ENCODE measurements around the gene ADAMTS17.

The ADAMTS17 gene

DNA sequence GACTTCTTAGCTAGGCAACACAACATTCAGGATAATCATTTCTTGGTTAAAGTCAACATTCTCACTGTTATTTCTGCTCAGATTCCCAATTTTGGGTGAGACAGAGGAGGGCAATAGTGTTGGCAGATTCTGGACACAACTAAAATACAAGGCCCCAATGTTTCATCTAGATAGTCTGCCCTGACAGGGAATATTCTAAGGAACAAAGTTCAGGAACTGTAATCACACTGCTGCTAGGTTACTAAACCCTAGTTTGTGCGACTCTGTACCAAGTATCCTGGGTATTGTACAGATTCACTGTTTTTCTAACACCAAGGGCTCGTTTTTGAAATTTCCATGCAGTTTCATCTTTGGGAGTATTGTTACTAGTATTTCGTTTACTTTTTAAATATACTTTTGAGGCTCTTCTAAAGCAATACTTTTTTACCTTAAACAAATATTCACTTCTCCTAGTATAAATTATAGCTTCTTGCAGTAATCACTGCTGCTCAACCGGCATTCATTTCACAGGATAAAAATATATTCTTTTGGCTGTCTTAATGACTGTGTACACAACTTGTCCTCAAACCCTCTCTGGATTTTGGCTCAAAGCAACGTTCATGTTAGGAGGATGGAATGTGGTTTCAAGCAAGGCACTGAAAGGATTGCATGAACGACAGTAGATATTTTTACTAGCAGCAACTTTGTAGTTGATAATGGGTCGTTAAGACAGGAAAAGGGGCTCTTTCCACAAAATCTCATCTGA lies 167.4 kb downstream of the ADAMTS17 start:
- TF ChIP-seq TEAD4 (IDR thresholded peaks at IDR 0.05) (no peak), CEBPB (IDR thresholded peaks at IDR 0.05) (no peak), EP300 (IDR thresholded peaks at IDR 0.05; ENCODE audit: borderline replicate concordance) (no peak), EGR1 (IDR thresholded peaks at IDR 0.05) (no peak), FOXM1 (IDR thresholded peaks at IDR 0.05; ENCODE audit: borderline replicate concordance, low read depth) (no peak), NFIC (IDR thresholded peaks at IDR 0.05) (no peak)
- TF ChIP-seq, protein P1, sequence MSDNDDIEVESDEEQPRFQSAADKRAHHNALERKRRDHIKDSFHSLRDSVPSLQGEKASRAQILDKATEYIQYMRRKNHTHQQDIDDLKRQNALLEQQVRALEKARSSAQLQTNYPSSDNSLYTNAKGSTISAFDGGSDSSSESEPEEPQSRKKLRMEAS (IDR thresholded peaks at IDR 0.05), result no peak
- TF ChIP-seq, protein P2, sequence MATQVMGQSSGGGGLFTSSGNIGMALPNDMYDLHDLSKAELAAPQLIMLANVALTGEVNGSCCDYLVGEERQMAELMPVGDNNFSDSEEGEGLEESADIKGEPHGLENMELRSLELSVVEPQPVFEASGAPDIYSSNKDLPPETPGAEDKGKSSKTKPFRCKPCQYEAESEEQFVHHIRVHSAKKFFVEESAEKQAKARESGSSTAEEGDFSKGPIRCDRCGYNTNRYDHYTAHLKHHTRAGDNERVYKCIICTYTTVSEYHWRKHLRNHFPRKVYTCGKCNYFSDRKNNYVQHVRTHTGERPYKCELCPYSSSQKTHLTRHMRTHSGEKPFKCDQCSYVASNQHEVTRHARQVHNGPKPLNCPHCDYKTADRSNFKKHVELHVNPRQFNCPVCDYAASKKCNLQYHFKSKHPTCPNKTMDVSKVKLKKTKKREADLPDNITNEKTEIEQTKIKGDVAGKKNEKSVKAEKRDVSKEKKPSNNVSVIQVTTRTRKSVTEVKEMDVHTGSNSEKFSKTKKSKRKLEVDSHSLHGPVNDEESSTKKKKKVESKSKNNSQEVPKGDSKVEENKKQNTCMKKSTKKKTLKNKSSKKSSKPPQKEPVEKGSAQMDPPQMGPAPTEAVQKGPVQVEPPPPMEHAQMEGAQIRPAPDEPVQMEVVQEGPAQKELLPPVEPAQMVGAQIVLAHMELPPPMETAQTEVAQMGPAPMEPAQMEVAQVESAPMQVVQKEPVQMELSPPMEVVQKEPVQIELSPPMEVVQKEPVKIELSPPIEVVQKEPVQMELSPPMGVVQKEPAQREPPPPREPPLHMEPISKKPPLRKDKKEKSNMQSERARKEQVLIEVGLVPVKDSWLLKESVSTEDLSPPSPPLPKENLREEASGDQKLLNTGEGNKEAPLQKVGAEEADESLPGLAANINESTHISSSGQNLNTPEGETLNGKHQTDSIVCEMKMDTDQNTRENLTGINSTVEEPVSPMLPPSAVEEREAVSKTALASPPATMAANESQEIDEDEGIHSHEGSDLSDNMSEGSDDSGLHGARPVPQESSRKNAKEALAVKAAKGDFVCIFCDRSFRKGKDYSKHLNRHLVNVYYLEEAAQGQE (IDR thresholded peaks at IDR 0.05; ENCODE audit: low read depth), result no peak

DNA sequence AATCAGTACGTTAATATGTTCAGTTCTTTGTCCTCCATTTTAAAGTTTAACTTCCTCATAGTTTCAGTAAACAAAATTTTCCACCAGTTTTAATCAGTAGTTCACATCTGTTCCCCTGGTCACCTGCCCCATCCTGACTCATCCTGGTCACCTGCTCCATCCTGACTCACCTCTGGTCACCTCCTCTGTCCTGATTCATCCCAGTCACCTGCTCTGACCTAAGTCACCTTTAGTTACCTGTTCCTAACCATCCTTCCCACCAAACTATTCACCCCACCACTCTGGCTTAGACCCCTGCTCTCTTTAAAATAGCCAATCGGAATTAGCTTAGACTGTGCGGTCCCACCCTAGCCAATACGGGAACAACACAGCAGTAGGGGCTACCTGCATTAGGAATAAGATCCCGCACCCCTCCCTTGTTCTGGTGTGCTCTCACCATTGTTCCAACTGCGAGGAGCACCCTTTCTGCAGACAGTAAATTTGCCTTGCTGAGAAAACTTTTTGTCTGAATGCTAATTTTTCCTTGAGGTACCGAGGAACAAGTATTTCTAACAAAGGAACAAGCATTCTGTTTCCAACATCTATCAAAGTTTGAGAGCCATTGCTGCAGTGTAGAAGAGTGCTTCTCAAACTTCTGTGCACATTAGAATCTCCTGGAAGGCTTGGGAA lies 169.3 kb downstream of the ADAMTS17 start:
- TF ChIP-seq EGR1 (IDR thresholded peaks at IDR 0.05), result no peak
- no peak for TF ChIP-seq TCF12 (IDR thresholded peaks at IDR 0.05; ENCODE audit: low read depth)
- TF ChIP-seq YY1 (IDR thresholded peaks at IDR 0.05; ENCODE audit: low read depth), result no peak
- TF ChIP-seq, protein P1 (IDR thresholded peaks at IDR 0.05), result no peak
- no peak for TF ChIP-seq CREB1 (IDR thresholded peaks at IDR 0.05; ENCODE audit: low read depth)
- TF ChIP-seq, protein P3, sequence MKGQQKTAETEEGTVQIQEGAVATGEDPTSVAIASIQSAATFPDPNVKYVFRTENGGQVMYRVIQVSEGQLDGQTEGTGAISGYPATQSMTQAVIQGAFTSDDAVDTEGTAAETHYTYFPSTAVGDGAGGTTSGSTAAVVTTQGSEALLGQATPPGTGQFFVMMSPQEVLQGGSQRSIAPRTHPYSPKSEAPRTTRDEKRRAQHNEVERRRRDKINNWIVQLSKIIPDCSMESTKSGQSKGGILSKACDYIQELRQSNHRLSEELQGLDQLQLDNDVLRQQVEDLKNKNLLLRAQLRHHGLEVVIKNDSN (IDR thresholded peaks at IDR 0.05), result no peak
- no peak for TF ChIP-seq TEAD4 (IDR thresholded peaks at IDR 0.05)
- no peak for TF ChIP-seq EP300 (IDR thresholded peaks at IDR 0.05; ENCODE audit: borderline replicate concordance)
- TF ChIP-seq, protein P2 (IDR thresholded peaks at IDR 0.05; ENCODE audit: low read depth), result no peak
- no peak for TF ChIP-seq CEBPB (IDR thresholded peaks at IDR 0.05)
- TF ChIP-seq FOXM1 (IDR thresholded peaks at IDR 0.05; ENCODE audit: borderline replicate concordance, low read depth), result no peak
- no peak for TF ChIP-seq RAD21 (IDR thresholded peaks at IDR 0.05; ENCODE audit: low read depth)
- TF ChIP-seq ZBTB7A (IDR thresholded peaks at IDR 0.05; ENCODE audit: low read depth), result no peak
- no peak for TF ChIP-seq NFIC (IDR thresholded peaks at IDR 0.05)
- TF ChIP-seq TAF1 (IDR thresholded peaks at IDR 0.05; ENCODE audit: low read depth), result no peak

DNA sequence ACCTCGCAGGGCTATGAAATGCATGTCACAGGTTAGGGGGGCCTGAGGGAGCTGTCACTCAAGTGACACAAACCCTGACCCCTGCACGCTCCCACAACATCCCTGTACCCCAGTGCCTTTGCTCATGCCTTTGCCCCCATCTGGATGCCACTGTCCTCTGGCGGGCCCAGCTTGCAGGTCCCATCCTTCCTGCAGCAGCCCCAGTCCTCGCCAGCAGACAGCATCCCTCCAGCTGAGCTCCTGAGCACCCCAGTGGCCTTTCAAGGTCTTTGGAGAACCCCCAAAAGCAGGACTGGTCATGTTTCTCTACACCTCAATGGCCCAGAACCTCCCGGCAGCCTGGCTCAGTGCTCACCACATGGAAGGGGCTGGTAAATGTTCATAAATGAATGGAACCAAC lies 170.4 kb downstream of the ADAMTS17 start:
- TF ChIP-seq FOXM1 (IDR thresholded peaks at IDR 0.05; ENCODE audit: borderline replicate concordance, low read depth) (no peak), TCF12 (IDR thresholded peaks at IDR 0.05; ENCODE audit: low read depth) (no peak), EP300 (IDR thresholded peaks at IDR 0.05; ENCODE audit: borderline replicate concordance) (no peak), TEAD4 (IDR thresholded peaks at IDR 0.05) (no peak), NFIC (IDR thresholded peaks at IDR 0.05) (no peak), CEBPB (IDR thresholded peaks at IDR 0.05) (no peak), CREB1 (IDR thresholded peaks at IDR 0.05; ENCODE audit: low read depth) (no peak), ZBTB7A (IDR thresholded peaks at IDR 0.05; ENCODE audit: low read depth) (no peak), RAD21 (IDR thresholded peaks at IDR 0.05; ENCODE audit: low read depth) (no peak), TAF1 (IDR thresholded peaks at IDR 0.05; ENCODE audit: low read depth) (no peak), YY1 (IDR thresholded peaks at IDR 0.05; ENCODE audit: low read depth) (no peak), EGR1 (IDR thresholded peaks at IDR 0.05) (no peak)
- TF ChIP-seq, protein P1 (IDR thresholded peaks at IDR 0.05), result no peak
- TF ChIP-seq, protein P3 (IDR thresholded peaks at IDR 0.05), result no peak
- TF ChIP-seq, protein P2 (IDR thresholded peaks at IDR 0.05; ENCODE audit: low read depth), result no peak

All from Ishikawa (cell line).